Panc1 (cell line): ENCODE data around the gene AQP7. TPM values are rescaled to one million over a fixed set of nuclear protein-coding genes. Genes with fewer than 3 reads are reported as not detected.

ENCODE experiments used
- ATAC-seq: fragments of 200-7000 bp; cut with Tn5 transposase; 2 replicates; pipeline ENCODE4 v1.9.1; 2020; ENCODE audit warnings: mild to moderate bottlenecking, moderate library complexity
- BruUV-seq: library from RNA; stranded (reverse); fragments of 400-500 nt; replicated peaks from 2 replicates; lab custom pipeline; 2021; lab: Mats Ljungman, UMichigan
- CTCF ChIA-PET: fragments of 300-600 bp; sonication (Branson Sonifier 250); formaldehyde crosslinking; loops from one replicate; lab custom pipeline; 2022; ENCODE audit warnings: antibody characterized with exemption; lab: Charles Lee
- POLR2A ChIA-PET: fragments of 300-600 bp; sonication (Branson Sonifier 250); formaldehyde crosslinking; loops from one replicate; lab custom pipeline; 2022; ENCODE audit warnings: antibody characterized with exemption; lab: Charles Lee
- DNase-seq: peaks from one replicate; pipeline ENCODE4 v3.0.0-alpha.2; 2010; ENCODE audit warnings: low read depth, low spot score
- H3K27ac ChIP-seq: 2 replicates; pipeline ENCODE4 v1.5.1; 2011; ENCODE audit warnings: mild to moderate bottlenecking, low read length, inconsistent platforms
- H3K27me3 ChIP-seq: fragments of 200-500 bp; sonication (Bioruptor generic); 2 replicates; pipeline ENCODE4 v1.6.0; 2014; ENCODE audit warnings: low read length, inconsistent platforms; ENCODE audit not compliant: control insufficient read depth, insufficient read depth
- H3K36me3 ChIP-seq: fragments of 200-500 bp; sonication (Bioruptor generic); 2 replicates; pipeline ENCODE4 v1.5.1; 2014; ENCODE audit warnings: inconsistent platforms, mild to moderate bottlenecking, low read length, moderate library complexity; ENCODE audit not compliant: control insufficient read depth, insufficient read depth
- H3K4me1 ChIP-seq: 2 replicates; pipeline ENCODE4 v1.5.1; 2011; ENCODE audit warnings: inconsistent platforms, mild to moderate bottlenecking, low read length, moderate library complexity; ENCODE audit not compliant: control insufficient read depth, insufficient read depth
- H3K4me3 ChIP-seq, 2 experiments: 2 replicates each; pipeline ENCODE4 v1.5.1; 2011 to 2012; ENCODE audit warnings: low read depth in 2 of 2, low read length in 2 of 2, mild to moderate bottlenecking in 2 of 2, inconsistent platforms in 1 of 2, moderate library complexity in 1 of 2
- H3K9me3 ChIP-seq: fragments of 200-500 bp; sonication (Bioruptor generic); 2 replicates; pipeline ENCODE4 v1.5.1; 2014; ENCODE audit warnings: low read depth, mild to moderate bottlenecking, inconsistent platforms, low read length, moderate library complexity; ENCODE audit not compliant: control insufficient read depth, insufficient read depth
- CTCF ChIP-seq: fragments of 450-650 bp; IDR thresholded peaks from 2 replicates; pipeline ENCODE4 v1.5.1; 2017; ENCODE audit warnings: mild to moderate bottlenecking
- POLR2AphosphoS5 ChIP-seq: IDR thresholded peaks from 2 replicates; pipeline ENCODE4 v1.6.1; 2012; ENCODE audit warnings: mild to moderate bottlenecking, low read depth, low read length, moderate library complexity
- REST ChIP-seq, 2 experiments: IDR thresholded peaks; 2 replicates each; pipeline ENCODE4 v1.6.1; 2011 to 2012; ENCODE audit warnings: low read depth in 2 of 2, control low read depth in 1 of 2, low read length in 1 of 2, mild to moderate bottlenecking in 1 of 2, moderate library complexity in 1 of 2; ENCODE audit not compliant: insufficient read depth in 1 of 2
- SIN3A ChIP-seq: IDR thresholded peaks from 2 replicates; pipeline ENCODE4 v1.6.1; 2012; ENCODE audit warnings: low read depth, mild to moderate bottlenecking, low read length, moderate library complexity, borderline replicate concordance; ENCODE audit not compliant: insufficient read depth
- TCF7L2 ChIP-seq: IDR thresholded peaks from 2 replicates; pipeline ENCODE4 v1.6.1; 2011; ENCODE audit warnings: mild to moderate bottlenecking, low read depth, low read length, inconsistent platforms
- in situ Hi-C: cut with HindIII; loops from 2 replicates; pipeline ENCODE4 v1.10.0; 2016; ENCODE audit warnings: low sequenced_read_pairs, low pct_unique_long_range_greater_than_20kb
- intact Hi-C: fragments of 100-400 bp; cut with micrococcal nuclease; formaldehyde crosslinking; loops from one replicate; pipeline ENCODE4 v1.10.0; 2022; ENCODE audit not compliant: unreplicated experiment
- total RNA-seq: library from RNA; stranded (reverse); gene quantifications from one replicate; pipeline ENCODE4 v1.2.1, GENCODE V29; 2021; ENCODE audit not compliant: unreplicated experiment

The AQP7 gene
- total RNA-seq, 1 experiment from 2014 or later = 0.26 TPM

GRCh38 chr9:33355933-33356332 is 46.4 kb downstream of the AQP7 start:
- Histone ChIP-seq H3K36me3 (no peaks in the 10 kb centered on the region), H3K4me3 (no peak overlapping the region), H3K9me3 (no peaks in the 10 kb centered on the region), H3K27me3 (no peaks in the 10 kb centered on the region), H3K4me1 (no peaks in the 10 kb centered on the region), H3K27ac (no peak overlapping the region)
- no peak for ATAC-seq
- BruUV-seq = no TSS peak
- no peak for DNase-seq
- ChIA-PET CTCF (no interaction called here), POLR2A (no interaction called here)
- TF ChIP-seq REST (IDR thresholded peaks at IDR 0.05; ENCODE audit: insufficient read depth in 1 of 2, low read depth in 2 of 2, low read length in 1 of 2) (no peak), TCF7L2 (no peak), POLR2AphosphoS5 (no peak), SIN3A (no peak), CTCF (no peak)
- in situ Hi-C loops = no loop called here
- intact Hi-C loops = no loop called here

- BruUV-seq = no TSS peak
- intact Hi-C loops (no loop called here), in situ Hi-C loops (no loop called here)
- TF ChIP-seq CTCF (no peak), SIN3A (no peak), REST (IDR thresholded peaks at IDR 0.05; ENCODE audit: insufficient read depth in 1 of 2, low read depth in 2 of 2, low read length in 1 of 2) (no peak), POLR2AphosphoS5 (no peak), TCF7L2 (no peak)
- DNase-seq (no peak), ATAC-seq (no peak)
- no peaks in the 10 kb centered on the region for H3K4me1 ChIP-seq
- no peak overlapping the region for H3K27ac ChIP-seq
- no peaks in the 10 kb centered on the region for H3K36me3 ChIP-seq
- H3K9me3 ChIP-seq = no peaks in the 10 kb centered on the region
- POLR2A ChIA-PET = no interaction called here
- H3K4me3 ChIP-seq = no peak overlapping the region
- no peaks in the 10 kb centered on the region for H3K27me3 ChIP-seq
- CTCF ChIA-PET = no interaction called here
These were observed 47.6 kb downstream of the AQP7 start for GRCh38 chr9:33354651-33355211.
